DMS79 (cell line): ENCODE results near the gene IL1RAPL1.

Experiments
- DNase-seq: peaks from one replicate; lab custom pipeline; 2025; lab: John Stamatoyannopoulos, UW

IL1RAPL1 gene

DNA sequence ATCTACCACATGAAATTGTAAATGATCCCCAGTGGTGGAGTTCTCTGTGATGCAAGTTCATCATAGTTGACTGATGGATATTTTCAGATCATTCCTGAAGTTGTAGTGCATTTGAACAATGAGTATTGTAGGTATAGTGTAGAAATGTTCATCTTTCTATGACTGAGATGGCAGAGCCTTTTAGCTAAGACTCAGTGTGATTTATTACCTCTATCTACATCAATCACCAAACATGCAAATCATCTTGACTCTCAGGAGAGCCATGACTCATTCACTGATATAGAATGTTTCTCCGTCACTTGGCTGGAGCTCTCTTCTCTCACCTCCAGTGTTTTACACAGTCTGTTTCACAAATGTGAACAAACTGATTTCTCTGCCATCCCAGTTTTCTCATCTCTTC is 392.6 kb downstream of the IL1RAPL1 start:
- DNase-seq = no peak

DNA sequence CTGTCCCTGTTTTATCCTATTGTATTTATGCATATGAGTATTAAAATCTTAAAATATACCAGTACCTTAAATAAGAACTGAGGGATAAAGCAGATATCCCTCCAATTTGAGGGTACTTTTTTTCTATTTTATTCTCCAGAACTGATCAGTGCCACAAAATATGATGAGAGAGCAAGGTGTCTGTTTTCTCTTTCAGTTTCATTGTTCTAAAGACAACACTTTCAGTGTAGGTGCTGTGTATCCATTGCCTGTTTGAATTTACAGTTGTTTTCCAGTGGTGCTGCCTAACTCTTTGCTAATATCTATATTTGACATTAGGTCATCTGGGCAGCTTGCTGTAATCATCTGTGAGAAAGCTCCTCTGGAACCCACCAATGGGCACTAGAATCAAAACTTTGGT is 394.7 kb downstream of the IL1RAPL1 start:
- no peak for DNase-seq

DNA sequence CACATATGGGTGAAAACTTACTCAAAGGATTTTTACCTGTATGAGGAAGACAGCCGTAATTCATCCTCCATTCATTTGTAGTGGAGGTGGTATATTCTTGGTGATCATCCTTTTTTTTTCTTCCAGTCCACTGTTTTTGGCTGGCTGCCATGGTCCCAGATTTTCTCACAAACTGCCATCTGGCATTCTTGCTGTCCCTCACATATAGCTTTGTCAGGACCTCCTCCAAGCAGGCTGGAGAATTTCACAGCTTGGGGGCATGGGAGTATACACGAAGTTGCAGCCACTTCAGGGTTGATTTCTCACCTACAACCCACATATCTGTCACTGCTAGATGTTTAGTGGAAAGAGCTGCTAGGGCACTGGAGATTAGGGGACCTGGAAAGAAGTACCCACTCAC is 401.0 kb downstream of the IL1RAPL1 start:
- DNase-seq = no peak

DNA sequence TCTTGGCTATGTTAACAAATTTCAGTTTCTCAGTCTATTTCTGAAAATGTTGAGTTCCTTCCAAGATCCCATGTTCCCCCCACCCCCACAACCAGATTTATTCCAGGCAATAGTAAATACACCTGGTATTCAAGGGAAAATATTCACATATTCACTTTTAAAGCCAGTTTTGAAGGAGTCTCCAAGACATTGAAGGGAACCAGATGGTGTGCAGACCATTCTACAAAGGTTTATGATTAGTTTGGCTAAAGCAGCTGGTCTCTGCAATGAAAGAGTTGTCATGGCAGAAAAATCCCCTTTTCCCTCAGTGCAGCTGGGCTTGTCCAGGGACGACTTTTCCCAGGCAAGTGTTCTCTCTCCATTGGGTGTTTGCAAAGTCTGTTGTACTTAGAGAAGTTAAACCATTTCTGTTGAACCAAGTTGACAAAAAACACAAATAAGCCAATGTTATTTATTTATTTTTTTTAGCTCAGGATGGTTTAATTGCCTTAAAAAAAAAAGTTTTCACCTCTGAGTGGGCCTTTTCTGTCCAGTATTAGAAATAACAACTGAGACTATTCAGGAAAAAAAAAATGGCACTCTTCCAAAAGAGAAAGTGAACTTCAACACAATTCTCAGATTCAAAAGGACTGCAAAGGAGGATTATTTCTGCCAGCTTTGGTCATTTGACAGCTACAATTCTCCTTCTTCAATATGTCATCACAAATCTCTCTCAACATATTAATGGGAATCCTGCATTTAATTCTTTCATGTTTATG is 410.6 kb downstream of the IL1RAPL1 start:
- DNase-seq = no peak

DNA sequence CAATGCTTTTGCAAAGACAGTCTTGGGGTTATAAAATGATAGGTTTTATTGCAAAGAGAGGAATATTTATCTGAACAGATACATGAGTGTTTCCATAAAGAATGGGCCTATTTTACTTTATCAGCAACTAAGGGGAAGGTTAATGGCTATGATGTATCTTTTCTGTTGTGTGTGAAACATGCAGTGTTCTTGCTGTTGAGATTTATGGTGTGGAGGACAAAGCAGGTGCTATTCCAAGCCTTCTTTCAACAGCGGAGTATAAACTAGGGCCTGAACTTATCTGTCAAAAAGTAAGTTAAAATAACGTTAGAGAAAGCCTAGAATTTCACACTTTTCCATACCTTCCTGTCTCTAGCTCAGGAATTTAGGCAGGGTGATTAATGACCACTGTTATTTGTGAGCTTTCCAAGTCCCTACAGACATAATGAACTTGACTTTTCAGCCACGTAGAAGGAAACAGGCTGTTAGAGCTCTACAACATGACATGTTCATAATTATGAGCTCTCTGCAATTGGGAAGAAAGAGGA is 411.4 kb downstream of the IL1RAPL1 start:
- no peak for DNase-seq

DNA sequence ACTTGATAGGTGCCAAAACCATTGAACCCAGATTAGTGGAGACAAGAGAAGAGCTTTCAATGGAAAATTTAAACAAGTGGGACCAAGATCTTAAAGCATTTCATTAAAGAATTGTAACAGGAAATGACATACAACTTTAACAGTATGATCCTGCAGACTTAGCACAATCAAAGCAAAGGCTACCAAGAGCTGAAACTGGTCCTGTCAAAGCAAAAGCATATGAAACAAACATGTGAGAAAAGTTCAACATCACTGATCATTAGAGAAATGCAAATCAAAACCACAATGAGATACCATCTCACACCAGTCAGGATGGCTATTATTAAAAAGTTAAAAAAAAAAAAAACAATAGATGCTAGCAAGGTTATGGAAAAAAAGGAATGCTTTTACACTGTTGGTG is 425.6 kb downstream of the IL1RAPL1 start:
- DNase-seq = no peak

DNA sequence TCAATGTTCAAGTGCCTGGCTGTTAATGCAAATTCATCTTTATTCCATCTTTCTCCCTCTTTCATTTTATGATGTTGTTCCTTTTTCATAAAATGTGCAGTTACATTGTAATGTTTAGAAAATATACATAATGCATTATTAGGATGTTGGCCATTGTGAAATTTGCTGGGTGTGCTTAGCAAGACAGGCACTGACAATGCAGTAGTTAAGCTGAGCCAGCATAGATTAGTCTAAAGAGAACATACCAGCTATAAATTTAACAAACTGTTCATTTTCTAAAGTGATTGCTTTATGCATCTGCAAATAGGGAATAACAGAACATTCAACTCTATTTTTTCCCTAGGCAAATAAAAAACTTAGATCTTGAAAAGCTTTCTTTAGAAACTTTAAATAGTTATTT is 436.0 kb downstream of the IL1RAPL1 start:
- DNase-seq = no peak

DNA sequence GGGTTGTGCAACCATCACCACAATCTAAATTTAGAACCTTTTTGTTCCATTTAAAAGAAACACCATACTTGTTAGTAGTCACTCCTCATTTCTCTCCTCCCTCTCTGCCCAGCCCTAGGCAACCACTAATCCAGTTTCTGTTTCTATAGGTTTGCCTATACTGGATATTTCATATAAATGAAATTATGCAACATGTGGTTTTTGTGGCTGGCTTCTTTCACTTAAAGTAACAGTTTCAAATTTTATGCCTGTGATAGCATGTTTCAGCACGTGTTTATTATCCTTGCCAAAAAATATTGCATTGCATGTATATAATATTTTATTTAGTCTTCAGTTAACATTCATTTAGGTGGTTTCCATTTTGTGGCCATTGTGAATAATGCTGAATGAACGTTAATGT is 437.6 kb downstream of the IL1RAPL1 start:
- DNase-seq = no peak

DNA sequence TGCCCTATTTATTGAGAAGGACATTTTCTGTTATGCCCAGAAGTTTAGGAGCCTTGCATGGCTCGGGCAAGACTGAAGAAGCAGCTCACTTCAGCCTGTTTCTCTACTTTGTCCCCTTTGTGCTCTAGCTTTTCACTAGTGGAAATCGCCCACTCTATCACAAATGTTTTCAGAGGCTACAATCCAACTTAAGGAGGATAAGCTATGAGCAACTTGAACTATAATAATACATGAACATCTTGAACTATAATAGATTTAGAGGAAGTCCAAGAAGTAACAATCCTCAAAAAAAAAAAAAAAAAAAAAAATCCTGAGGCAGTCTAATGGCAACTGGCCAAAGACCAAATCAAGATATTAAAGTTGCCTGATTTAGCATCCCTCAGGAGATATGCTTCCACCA is 452.3 kb downstream of the IL1RAPL1 start:
- no peak for DNase-seq

DNA sequence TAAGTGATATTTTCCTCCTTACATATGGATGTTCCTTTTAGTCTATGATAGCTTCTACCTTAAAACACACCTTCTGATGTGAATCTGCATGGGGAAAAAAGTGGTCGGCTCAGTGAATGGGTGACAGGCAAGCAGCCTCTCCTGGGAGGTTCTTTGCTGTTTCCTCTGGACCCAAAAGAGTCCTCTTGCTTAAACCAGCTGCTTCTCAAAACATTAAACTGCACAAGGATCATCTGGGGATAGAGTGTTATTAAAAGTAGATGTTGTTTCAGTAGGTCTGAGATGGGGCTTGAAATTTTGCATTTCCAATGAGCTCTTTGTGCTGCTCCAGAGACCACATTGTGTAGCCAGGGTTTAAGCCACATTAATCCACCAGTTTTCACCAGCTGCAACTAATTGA is 452.9 kb downstream of the IL1RAPL1 start:
- DNase-seq = no peak

DNA sequence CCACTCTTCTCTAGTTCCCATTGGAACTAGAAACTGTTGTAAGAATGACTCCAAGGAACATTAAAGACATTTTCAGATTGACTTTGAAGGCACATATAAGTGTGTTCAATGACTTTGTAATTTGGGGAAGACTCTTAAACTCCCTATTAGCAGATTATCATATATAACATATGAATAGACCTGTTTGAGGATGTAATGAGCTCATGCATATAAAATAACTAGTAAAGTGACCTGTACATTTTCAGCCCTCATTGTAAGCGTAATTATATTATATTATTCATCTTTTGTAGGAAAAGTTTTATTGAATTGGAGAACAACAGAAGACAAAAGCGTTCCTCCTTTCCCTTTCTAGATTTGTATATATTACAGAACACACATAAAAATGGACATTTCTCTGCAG is 455.1 kb downstream of the IL1RAPL1 start:
- DNase-seq = no peak

DNA sequence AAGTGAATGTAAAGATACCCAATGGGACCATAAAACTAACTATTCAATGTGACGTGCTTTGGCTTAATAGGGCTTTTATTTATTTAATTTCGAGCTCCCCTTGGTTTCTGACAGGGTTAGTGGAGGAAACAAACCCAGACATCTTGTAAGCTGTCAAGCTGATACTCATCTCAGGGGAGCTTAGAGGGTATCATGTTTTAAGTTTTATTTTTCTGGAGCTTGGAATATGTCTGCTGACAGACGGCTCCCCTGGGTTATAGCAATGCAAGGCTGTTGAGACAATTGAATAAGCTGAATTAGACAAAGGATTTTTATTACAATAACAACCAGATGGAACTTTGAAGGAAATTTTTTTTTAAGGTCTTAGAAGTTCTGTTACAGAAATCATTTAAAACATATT is 456.5 kb downstream of the IL1RAPL1 start:
- no peak for DNase-seq

DNA sequence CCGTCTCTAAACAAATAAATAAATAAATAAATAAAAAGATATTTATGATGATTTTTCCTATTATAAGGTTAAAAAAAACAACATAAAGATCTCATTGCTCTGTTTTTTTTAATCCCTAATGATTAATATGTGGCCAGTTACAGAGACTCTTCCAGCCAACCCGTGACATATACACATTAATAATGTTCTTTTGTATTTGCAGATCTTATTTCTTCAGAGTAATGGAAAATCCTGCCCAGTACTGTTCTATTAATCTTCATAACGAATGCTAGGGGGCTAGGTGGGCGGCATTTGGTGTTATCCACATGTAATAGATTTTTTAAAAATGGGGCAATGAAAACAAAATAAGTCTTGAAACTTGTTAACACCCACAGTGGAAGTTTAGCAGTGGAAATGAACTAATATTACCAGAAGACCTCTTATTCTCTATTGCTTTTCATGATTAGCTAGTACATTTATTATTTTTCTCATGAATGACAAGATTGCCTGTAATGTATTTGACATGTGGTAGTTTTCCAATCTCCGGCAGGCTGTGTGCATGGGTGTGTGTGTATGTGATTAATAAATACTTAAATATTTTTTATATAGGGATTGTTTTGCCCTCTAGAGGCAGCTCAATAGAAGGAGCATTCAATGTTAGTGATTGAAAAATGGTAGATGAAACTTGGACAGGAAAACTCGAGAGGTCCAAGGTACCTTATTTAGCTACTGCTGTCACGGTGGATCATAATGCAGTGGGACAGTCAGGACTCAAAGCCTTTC is 457.4 kb downstream of the IL1RAPL1 start:
- no peak for DNase-seq

DNA sequence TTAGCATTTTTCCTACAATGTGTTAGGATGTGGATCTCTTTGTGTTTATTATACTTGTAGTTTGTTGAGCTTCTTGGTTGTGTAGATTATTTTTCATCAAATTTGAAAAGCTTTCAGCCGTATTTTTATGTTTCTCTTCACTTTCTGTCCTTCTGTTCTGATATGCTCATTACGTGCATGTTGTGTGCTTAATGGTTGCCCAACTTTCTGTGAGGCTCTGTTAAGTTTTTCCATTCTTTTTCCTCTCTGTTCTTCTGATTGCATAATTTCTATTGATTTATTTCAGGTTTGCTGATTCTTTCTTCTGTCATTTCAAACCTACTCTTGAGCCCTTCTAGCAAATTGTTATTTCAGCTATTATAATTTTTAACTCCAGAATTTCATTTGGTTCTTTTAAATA is 478.2 kb downstream of the IL1RAPL1 start:
- no peak for DNase-seq

DNA sequence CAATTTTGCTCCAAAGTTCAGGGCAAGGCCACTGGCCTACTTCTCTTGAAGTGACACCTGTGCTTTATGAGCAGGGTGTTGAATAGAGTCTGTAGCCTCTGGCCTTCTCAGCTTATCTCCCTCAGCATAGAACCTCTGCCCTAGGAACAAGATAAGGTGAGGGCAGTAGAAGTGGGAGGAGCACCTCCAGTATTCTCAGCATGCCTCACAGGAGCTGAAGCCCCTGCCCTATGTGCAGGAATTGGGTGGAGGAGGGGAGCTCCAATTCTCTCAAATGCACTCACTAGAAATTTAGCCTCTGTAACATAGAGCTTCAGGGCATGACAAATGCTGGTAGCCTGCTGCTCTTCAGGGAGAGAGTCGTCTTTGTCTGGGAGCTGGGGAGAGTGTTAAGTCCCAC is 479.3 kb downstream of the IL1RAPL1 start:
- no peak for DNase-seq

DNA sequence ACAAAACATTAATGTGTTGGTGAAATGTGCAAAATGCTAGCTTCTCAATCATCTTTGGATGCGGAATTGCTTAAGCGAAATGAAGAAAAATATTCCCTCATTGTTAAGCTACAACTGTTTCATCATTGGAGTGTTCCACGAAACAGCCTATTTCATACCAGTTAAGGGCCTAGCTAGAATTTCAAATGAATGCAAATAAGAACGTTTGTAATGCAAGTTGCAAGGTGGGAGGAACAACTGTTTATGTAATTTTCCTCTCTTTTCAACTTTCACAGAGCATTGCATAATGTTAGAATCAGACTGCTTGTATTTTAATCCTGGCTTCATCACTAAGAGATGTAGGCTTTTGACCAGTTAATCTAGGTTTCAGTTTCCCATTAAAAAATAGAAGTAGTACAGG is 480.1 kb downstream of the IL1RAPL1 start:
- no peak for DNase-seq

DNA sequence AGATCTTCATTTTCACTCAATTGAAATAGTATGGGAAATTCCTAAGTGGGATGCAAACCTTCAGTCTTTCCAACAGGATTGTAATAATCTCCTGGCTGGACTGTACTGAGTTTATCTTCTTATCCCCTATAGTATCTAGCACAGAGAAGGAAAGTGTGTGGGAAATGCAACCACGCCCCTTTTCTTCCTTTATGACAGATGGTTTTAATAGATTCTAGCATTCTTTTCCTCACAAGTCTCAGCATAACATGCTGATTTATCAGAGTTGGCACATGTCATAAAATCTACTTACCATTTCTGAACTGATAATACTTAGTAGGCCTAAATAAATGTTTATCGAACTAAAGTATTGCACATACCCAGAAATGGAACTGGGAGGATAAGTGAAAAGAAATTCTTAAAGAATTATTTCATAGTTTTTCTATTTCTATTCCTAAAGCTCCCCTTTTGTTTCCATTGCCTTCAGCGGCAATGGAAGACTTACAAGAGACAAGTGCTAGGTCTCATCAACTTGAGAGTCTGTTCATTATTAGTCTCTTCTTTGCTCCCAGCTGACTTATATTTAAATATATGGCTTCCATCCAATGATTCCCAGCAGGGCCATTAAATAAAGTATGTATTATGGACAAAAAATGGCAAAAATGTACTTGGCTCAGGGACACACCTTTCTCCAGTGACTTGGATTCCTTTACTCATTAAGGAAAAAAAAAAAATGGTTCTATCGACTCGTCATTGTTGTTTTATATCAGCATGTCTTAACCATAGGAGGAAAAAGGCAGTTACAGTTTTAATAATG is 484.5 kb downstream of the IL1RAPL1 start:
- no peak for DNase-seq

DNA sequence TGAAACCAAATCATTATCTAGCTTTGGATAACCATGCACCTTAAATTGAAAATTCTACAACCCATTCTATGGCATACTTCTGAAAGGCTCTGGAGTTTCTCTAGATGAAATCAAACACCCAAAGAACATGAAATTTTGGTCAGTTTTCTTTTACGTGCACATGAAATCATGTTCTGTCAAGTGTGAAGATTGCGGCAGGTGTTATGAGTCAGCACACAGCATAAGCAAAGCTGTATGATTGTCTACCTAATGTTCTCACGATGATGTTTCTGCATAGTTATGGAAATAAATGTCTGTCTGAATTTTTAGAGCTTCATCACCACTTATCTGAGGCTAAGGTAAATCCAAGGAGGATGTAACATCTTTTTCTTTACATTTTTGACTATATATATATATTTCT is 495.3 kb downstream of the IL1RAPL1 start:
- DNase-seq = no peak

DNA sequence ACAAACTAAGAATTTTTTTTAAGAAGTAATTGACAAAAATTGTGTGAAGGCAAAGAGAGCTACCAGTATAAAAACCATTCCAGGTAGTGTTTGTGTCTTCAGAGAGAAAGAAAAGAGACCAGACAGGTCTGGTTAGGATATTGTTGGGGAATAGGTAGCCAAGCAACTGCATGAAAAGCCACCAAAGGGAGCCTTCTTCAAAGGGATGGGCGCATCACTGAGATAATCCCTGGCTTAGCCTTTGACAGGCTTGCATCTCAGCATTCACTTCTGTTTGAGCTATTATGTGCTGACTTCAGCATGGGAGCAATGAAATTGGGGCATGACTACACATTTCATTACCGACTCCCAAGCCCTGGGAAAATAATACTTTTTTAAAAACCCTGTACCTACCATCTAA is 496.6 kb downstream of the IL1RAPL1 start:
- DNase-seq = no peak

DNA sequence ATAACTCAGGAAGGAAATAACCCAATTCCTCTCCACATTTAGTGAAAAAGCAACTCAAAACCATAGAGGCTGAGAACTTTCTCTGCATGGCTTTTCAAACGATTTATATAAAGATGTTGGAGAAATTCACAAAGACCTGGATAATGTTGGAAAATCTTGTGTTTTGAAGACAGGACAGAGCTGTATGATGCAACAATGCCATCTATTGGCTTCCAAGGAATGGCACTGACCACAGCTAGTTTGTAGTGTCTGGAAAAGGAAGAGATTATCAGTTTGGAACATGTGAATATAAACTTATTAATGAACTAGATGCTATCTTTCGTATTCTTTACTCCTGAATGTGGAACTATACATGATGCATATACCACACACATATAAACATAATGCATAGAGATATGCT is 503.6 kb downstream of the IL1RAPL1 start:
- no peak for DNase-seq

DNA sequence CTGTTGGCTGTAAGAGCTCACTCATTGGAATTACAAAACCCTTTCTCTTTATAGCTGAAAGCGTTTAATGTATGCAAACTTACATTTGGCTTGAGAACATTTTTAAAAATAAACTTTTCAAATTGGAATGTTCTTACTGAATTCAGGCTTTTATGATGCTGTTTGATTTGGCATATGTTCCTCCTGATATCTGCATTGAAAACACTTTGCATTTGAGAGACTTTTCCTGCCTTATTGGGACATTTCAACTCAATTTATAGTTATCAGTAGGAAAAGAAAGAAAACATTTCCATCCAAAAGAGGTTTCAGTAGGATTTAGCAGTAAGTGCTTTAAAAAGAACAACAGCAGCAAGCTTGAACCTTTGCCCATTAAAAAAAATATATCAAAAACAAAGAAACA is 520.0 kb downstream of the IL1RAPL1 start:
- no peak for DNase-seq

DNA sequence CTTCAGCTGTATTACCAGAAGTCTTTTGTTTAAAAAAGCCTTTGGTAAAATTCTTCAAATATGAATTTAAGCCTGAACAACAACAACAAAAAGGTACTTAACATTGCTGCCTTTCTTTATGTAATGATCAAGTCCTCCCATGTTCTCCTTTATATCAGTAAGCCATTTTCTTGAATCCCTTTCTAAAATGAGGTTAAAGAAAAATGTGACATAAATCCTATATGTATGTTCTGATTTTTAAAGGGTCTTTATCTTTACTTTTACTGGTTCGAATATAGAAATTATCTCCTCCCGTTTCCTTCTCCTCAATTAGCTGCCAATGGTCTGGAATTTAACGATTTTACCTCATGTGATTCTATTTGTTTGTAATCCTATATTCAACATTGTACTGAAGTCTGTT is 522.8 kb downstream of the IL1RAPL1 start:
- DNase-seq = no peak

DNA sequence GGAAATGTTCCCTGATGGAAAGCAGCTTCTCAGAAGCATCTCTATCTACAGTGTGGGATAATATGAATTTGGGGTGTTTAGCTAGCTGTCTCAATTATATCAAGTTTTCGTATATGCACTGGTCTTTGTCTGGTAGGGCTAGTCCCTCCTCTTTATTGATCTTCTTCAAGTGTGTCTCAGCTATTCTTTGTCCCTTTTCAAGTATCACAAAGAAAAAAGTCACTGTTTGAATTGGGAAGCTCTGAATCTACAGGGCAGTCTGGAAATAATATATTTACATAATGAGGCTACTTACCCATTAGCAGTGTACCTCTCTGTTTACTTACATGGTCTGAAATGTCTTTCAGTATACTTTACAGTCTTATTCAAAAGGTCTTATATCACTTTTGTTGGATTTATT is 526.0 kb downstream of the IL1RAPL1 start:
- DNase-seq = no peak
